HG03066 (cell line): ENCODE results near the gene CYP4F22.
"Not testable (repeated sequence)": the region's sequence is repeated elsewhere in the genome, so short reads cannot be mapped to it uniquely, and the experiment has no call there.

Experiments used
- ATAC-seq: cut with Tn5 transposase; IDR thresholded peaks from one replicate; pipeline ENCODE4 v1.9.1; 2021; ENCODE audit warnings: low read depth; ENCODE audit not compliant: unreplicated experiment

CYP4F22 gene

GRCh38 chr19:15488489-15489226 is 19.7 kb upstream of the CYP4F22 start:
- ATAC-seq, result no peak

- ATAC-seq, result no peak
Measured at GRCh38 chr19:15495151-15495550, 13.2 kb upstream of the CYP4F22 start.

GRCh38 chr19:15498156-15498858 is 10.0 kb upstream of the CYP4F22 start:
- ATAC-seq, result no peak

- no peak for ATAC-seq
Measured at GRCh38 chr19:15498910-15499309, 9.4 kb upstream of the CYP4F22 start.

- ATAC-seq, result no peak
Measured at GRCh38 chr19:15501596-15501995, 6.7 kb upstream of the CYP4F22 start.

- no peak for ATAC-seq
Measured at GRCh38 chr19:15502264-15502663, 6.1 kb upstream of the CYP4F22 start.

GRCh38 chr19:15506074-15506571 is 2.2 kb upstream of the CYP4F22 start:
- no peak for ATAC-seq

GRCh38 chr19:15507068-15508034 is 974 bp upstream of the CYP4F22 start:
- ATAC-seq, result no peak

GRCh38 chr19:15511671-15512424 is 3.5 kb downstream of the CYP4F22 start:
- ATAC-seq, result no peak

- not testable (repeated sequence) for ATAC-seq
Measured at GRCh38 chr19:15515227-15515625, 6.9 kb downstream of the CYP4F22 start.

GRCh38 chr19:15516363-15516762 is 8.0 kb downstream of the CYP4F22 start:
- no peak for ATAC-seq

GRCh38 chr19:15517778-15518177 is 9.5 kb downstream of the CYP4F22 start:
- ATAC-seq, result no peak

GRCh38 chr19:15519433-15519976 is 11.2 kb downstream of the CYP4F22 start:
- ATAC-seq, result no peak

GRCh38 chr19:15524781-15525180 is 16.5 kb downstream of the CYP4F22 start:
- ATAC-seq, result no peak

- no peak for ATAC-seq
Measured at GRCh38 chr19:15525291-15525690, 17.0 kb downstream of the CYP4F22 start.

- ATAC-seq, result no peak
Measured at GRCh38 chr19:15526408-15526807, 18.1 kb downstream of the CYP4F22 start.

- no peak for ATAC-seq
Measured at GRCh38 chr19:15527705-15528104, 19.4 kb downstream of the CYP4F22 start.

GRCh38 chr19:15529774-15530372 is 21.5 kb downstream of the CYP4F22 start:
- no peak for ATAC-seq

- ATAC-seq, result no peak
Measured at GRCh38 chr19:15532779-15533521, 24.6 kb downstream of the CYP4F22 start.
